Measurements from ENCODE around the gene ACTN4.
"Not testable (repeated sequence)": the region's sequence is repeated elsewhere in the genome, so short reads cannot be mapped to it uniquely, and the experiment has no call there.

The ACTN4 gene

DNA sequence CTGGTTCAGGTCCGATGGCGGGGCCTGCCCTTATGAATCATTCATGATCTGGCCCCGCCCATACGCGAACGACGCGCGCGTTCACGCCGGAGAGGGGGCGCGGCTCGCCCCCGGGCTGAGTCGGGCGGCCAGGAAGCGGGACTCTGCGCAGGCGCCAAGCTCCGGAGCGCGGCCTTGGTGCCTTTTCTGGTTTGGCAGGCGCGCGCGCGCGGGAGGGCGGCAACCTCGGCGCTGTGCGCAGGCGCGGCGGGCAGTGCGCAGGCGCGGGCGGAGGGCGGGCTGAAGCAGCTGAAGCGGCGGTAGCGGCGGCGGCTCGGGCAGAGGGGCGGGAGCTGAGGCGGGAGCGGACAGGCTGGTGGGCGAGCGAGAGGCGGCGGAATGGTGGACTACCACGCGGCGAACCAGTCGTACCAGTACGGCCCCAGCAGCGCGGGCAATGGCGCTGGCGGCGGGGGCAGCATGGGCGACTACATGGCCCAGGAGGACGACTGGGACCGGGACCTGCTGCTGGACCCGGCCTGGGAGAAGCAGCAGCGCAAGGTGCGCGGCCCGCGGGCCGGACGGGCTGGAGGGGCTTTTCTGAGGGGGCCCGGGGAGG is at the start of gene ACTN4:
ACTN4 (plus strand) TSS at position 282 of the 598 bp plus-strand sequence; CDS start at position 379, 97 bp downstream.
- DNase-seq (ENCODE audit: low spot score), result peak; percentile 100

DNA sequence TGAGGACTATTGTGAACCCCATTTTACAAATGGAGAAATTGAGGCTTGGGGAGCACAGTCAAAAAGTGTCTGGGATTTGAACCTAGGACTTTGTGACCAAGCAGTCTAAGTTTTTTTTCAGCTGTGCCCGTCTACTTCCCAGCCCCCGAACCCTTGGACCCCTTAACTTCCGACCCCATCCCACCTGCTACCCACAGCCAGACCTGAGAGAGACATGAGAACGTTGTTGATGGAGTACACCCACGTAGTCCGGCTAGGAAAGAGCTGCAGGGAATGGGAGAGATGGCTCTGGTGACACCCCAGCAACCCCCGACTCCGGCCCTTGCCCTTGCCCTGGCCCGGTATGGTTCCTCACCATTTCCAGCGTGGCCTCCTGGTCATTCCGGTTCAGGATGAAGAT is 47.7 kb upstream of the ACTN4 start:
- no peak for DNase-seq (ENCODE audit: low spot score)

DNA sequence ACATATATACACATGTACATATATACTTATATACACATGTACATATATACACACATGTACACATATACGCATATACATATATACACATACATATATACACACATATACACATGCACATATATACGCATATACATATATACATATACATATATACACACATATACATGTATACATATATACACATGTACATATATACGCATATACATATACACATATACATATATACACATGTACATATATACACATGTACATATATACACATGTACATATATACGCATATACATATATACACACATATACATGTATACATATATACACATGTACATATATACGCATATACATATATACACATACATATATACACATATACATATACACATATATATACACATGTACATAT is 44.6 kb upstream of the ACTN4 start:
- DNase-seq (ENCODE audit: low spot score), result not testable (repeated sequence)

DNA sequence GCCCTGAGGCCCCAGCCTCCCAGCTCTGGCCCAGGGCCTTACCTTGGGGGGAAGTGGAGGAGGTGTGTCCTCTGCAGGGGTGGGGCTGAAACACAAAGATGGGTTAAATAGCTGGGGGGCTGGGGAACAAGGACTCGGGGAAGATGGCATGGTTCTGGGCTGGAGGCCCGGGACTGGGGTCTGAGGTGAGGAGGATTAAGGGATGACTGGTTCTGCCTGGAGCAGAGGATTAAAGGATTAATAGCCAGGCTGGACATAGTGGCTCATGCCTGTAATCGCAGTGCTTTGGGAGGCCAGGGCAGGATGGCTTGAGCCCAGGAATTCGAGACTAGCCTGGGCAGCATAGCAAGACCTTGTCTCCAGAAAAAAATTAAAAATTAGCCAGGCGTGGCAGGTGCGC is 41.3 kb upstream of the ACTN4 start:
- DNase-seq (ENCODE audit: low spot score), result no peak

DNA sequence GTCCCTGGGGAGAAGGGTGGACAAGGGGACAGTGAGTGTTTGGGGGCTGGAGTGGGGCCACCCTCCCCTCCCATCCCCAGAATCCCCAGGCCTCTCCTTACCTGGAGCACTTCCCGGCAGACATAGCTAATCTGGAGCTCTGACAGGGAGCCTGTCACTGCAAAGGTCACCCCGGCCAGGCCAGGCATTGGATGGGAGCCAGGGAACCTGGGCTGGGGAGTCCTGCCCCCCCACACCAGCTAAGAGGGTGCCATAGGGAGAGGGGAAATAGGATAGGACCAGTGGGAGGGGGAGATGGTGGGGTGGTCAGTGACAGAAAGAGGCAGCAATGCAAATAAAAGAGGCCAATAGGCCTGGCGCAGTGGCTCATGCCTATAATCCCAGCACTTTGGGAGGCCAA is 33.2 kb upstream of the ACTN4 start:
- no peak for DNase-seq (ENCODE audit: low spot score)

DNA sequence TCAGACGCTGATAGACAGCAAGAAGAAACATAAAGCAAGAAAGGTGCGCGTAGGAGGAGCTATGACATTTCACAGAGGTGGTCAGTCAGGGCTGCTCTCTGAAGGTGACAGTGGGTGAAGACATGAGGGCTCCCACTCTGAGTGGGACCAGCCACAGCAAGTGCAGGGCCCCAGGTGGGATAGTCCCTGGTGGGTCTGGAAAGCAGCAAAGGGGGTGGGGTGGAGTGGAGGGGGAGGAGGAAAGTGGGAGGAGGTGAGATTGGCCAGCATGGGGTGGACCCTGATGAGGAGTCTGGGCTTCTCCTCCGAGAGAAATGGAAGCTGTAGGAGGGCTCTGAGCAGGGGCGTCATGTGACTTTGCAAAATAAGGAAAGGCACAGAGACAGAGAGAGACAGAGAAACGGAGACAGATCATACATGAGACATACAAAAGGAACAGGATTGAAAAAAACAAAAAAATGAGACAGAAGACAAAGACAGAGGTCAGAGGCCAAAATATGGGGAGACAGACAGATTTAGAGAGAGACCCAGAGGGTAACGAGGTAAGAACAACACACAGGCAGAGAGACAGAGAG is 32.4 kb upstream of the ACTN4 start:
- DNase-seq (ENCODE audit: low spot score), result no peak

DNA sequence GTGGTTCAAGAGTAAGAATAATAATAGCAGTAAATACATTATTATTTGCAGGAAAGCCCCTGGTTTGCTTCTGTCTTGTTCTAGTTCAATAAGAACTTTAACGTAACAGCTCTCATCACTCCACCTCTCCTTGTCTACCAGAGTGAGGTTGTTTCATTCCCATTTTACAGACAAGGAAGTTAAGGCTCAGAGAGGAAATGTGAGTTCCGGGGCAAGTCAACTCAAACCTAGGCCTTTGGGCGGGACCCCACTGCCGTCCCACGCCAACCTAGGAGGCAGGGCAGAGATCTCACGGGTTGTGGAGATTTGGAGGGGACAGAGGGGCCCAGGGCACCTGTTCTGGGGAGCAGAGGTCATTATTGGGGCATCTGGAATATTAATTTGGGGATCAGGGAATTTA is 31.2 kb upstream of the ACTN4 start:
- peak; percentile 31 for DNase-seq (ENCODE audit: low spot score)

DNA sequence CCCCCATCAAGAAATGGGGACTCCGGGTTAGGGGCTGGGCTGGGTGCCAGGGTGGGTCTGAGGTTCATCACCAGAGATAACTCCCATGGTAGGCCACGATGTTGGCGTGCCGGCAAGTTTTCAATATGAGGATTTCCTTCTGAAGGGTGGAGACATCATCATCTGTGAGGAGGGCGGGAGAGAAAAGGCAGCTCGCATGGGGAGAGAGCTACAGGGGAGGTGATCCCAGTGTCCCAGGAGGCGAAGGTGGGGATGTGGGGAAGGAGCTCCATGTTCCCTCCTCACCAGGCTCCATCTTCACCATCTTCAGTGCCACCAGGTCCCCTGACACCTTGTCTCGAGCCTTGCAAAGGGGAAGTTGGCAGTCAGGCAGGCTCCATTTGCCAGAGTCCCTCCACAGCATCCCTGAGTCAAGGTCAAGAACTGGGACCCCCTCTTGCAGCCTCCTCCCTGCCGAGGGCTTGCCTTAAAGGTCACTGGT is 30.1 kb upstream of the ACTN4 start:
- DNase-seq (ENCODE audit: low spot score), result peak; percentile 34

DNA sequence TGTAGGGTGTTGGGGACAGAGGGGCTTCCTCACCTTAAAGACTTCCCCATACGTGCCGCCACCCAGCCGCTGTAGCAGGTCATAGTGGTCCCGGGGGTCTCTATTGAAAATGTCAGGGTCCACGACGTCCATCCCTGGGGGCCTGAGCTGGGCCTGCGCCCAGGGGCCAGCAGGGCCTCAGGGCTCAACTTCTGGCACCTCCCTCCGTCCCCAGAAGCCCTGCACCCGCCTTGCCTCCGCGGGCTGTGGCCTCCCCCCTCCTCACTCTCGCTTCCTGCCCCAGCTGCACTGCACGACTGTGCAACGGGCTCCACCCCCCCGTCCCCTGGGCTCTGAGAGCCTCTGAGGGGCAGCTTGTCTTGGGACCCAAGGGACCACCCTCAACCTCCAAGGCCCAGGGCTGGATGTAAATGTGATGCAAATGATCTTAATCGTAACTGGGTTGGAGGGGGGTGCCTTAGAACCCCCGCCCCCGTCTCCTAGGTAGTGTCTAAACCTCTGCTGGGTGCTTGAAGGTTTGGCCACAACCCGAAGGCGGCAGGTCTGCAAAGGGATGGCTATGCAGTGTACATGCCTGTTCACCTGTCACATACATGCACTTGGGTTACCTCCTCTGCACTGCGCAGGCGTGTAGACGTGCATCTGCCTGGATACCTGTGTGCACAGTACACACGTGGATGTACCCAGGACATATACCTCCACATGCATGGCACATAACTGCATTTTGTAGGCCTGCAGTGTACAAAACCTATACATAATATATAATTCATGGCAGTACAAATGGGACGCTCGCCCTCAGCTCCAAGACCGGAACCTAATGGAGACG is 29.5 kb upstream of the ACTN4 start, which contains the start of gene MAP4K1:
MAP4K1 (minus strand) TSS at position 190 of the 826 bp plus-strand sequence; CDS start at position 132, 58 bp downstream.
- peak; percentile 78 for DNase-seq (ENCODE audit: low spot score)

DNA sequence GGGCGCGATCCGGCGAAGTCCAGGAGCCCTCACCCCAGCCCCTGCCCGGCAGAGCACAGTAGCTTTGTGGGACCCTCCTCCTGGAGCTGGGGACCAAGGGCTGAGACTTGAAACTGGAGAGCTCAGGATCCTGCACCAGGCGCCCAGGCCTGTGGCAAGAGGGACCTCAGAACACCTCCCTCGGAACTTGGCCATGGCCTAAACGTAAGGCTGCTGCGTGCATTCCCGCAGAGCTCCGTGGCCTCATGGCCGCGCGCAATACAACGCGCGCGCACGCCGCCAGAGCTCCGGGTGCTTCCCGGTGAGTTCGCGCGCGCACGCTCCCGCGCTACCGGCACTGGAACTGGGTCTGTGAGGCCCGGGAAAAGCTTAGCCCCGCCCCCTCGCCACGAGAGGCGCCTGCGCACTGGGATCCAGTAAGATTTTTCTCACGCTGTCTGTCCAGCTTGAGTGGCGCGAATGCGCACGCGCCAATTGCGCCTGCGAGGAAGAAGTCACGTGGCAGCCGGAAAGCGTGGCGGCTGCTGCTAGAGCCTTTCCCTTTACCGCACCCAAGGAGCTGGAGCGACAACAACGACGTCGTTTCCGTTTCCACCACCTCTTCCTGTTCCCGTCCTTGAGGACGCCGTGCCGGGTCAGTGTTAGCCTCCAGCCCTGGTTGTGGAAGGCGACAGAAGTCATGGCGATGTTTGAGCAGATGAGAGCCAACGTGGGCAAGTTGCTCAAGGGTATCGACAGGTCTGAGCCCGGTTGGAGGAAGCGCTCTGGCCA is 28.7 kb upstream of the ACTN4 start, which contains the start of gene EIF3K:
EIF3K (plus strand) TSS at position 599 of the 771 bp plus-strand sequence; CDS start at position 680, 81 bp downstream.
- peak; percentile 100 for DNase-seq (ENCODE audit: low spot score)

DNA sequence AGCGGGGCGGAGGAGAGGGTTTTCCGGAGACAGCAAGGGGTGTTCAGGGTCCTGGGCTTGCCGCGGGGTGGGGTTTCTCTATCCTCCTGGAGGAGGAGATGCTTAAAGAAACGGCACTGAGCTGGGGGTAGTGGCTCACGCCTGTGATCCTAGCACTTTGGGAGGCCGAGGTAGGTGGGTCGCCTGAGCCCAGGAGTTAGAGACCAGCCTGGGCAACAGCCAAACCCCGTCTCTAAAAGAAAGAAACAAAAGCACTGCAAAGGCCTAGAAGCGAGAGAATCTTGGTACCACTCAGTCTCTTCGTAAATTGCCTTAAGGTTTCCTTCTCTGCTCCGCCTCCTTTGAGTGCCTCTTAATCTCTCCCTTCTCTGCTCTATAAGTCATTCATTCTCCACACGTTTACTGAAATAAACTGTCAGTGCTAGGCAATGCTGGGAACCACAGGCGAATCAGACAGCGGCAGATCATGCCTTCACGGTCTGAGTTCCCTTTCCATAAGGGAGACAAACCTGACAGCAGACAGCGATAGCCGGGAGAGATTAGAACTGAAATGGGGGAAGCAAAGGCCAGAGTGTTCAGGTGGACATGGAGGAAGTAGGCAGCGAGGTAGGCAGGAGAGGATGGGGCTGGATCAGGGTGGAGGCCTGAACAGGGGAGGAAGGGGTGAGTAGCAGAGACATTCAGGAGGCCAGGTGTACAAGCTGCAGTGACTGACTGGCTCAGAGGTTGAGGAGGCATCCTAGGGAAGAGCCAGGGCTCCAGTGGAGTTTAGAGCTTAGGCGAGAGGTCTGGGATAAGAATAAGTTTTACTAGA is 27.9 kb upstream of the ACTN4 start:
- no peak for DNase-seq (ENCODE audit: low spot score)

DNA sequence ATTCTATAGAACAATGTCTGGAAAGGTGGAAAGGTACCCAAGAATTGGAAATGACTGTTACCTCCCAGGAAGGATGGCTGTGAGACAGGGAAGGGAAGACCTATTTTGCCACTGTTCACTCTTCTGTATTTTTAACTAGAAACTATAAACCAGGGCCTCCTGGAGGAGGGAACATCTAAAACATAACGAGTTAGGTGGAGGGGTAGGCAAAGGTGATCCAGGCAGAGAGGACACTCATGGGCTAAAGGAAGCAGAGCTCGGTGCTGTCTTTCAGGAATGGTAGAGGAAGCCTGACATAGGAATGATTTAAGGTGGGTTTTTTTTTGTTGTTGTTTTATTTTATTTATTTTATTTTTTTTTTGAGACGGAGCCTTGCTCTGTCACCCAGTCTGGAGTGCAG is 22.6 kb upstream of the ACTN4 start:
- DNase-seq (ENCODE audit: low spot score), result no peak

DNA sequence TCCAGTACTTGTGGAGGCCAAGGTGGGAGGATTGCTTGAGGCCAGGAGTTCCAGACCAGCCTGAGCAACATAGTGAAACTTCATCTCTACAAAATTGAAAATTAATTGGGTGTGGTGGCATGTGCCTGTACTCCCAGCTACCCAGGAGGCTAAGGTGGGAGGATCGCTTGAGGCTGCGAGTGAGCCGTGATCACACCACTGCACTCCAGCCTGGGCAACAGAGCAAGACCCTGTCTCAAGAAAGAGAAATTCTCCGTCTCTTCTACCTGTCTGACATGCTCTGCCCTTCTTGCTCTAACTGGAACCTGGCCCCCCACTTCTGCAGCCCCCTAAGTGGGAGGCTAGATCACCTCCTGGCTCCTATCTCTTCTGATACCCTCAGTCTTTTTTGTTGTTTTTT is 21.0 kb upstream of the ACTN4 start:
- no peak for DNase-seq (ENCODE audit: low spot score)

DNA sequence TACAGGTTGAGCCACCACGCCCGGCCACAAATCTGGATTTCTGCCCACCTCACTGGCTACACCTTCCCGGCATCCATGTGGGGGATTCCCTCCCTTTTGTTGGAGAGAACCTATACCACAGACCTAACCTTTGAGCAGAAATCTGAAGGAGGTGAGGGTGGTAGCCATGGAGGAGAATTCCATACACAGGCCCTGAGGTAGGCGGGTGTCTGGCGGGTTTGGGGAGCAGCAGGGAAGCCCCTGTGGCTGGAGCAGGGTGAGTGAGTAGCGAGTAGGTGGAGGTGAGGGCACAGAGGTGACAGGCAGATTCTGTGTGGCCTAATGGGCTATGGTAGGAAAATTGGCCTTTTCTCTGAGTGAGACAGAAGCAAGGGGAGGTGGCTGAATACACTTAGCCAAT is 17.9 kb upstream of the ACTN4 start:
- DNase-seq (ENCODE audit: low spot score), result no peak

DNA sequence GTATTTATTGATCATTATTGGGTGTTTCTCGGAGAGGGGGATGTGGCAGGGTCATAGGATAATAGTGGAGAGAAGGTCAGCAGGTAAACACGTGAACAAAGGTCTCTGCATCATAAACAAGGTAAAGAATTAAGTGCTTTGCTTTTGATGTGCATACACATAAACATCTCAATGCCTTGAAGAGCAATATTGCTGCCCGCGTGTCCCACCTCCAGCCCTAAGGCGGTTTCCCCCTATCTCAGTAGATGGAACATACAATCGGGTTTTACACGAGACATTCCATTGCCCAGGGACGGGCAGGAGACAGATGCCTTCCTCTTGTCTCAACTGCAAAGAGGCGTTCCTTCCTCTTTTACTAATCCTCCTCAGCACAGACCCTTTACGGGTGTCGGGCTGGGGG is 16.1 kb upstream of the ACTN4 start:
- not testable (repeated sequence) for DNase-seq (ENCODE audit: low spot score)

DNA sequence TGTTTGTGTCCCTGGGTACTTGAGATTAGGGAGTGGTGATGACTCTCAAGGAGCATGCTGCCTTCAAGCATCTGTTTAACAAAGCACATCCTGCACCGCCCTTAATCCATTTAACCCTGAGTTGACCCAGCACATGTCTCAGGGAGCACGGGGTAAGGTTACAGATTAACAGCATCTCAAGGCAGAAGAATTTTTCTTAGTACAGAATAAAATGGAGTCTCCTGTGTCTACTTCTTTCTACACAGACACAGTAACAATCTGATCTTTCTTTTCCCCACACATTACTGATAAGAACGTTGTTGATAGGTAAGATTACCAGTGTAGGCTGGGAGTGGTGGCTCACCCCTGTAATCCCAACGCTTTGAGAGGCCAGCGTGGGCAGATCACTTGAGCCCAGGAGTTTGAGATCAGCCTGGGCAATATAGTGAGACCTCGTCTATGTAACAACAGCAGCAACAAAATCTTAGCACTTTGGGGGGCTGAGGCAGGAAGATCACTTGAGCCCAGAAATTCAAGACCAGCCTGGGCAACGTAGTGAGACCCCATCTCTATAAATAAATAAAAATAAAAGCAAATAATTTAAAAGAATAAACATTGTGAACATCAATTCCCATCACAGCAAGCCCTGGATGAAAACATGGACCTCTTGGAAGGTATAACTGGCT is 15.5 kb upstream of the ACTN4 start:
- not testable (repeated sequence) for DNase-seq (ENCODE audit: low spot score)

DNA sequence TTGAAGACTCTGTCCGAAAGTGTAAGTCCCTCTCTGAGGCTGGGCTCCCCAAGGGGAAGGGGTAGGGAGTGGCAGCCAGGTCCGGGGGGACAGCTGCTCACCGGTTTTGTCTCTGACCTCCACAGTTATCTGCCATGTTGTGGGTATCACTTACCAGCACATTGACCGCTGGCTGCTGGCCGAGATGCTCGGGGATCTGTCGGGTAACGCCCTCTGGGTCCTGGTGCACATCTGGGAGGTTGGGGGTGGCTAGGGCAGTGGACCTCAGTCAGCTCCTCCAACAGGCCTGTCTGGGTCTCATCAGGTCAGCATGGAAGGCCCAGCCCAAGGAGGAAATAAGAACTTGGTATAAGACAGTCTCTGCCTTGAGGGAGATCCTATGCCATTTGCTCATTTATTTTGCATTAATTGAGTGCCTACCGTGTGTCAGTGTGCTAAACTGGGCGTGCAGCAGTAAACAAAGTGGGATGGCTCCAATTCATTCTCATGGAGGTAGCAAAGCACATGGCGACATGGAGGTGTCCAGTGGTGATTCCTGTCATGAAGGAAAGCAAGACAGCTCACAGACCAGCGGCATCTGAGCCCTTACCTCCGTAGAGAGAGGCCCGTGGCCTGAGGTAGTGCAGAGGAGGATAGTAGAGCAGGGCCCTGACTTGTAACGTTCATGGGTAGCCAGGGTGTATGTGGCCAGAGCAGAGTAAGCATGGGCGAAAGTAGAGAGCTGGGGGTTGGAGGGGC is 14.8 kb upstream of the ACTN4 start:
- DNase-seq (ENCODE audit: low spot score), result no peak

DNA sequence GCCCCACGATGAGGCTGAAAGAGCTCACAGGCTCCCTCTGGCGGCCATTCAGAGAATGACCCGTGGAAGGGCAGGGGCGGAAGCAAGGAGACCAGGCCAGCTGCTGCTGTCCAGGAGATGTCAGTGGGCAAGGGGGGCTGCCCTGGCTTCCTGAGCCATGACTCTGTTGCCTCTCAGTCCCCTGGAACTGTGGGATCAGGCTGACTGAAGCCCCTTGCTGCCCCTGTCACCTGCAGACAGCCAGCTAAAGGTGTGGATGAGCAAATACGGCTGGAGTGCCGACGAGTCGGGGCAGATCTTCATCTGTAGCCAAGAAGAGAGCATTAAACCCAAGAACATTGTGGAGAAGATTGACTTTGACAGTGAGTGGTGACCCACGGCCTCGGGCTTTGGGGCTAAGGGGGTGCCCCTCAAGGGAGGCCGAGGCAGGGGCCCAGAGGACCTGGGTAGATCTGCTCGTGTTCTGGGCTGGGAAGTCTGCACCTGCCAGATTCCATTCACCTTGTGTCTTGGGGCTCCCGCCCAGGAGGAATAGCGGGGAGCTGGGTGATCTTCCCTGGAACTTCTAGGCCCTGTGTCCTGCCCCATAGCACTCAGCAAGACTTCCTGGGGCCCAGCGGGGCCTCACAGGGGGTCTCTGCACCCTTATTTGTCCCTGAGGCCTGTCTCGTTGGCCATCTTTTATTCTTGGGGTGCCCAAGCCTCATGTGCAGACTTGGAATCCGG is 12.5 kb upstream of the ACTN4 start:
- DNase-seq (ENCODE audit: low spot score), result peak; percentile 81
